IMR-90 (cell line): ENCODE measurements around the gene WLS. TPM values are rescaled to one million over a fixed set of nuclear protein-coding genes. Genes with fewer than 3 reads are reported as not detected.

ENCODE experiments used
- ATAC-seq: fragments of 200-7000 bp; cut with Tn5 transposase; 2 replicates; pipeline ENCODE4 v1.9.1; 2020; ENCODE audit warnings: low read depth, mild to moderate bottlenecking, moderate library complexity
- BruUV-seq: library from RNA; stranded (reverse); fragments of 400-500 nt; replicated peaks from 2 replicates; lab custom pipeline; 2021; lab: Mats Ljungman, UMichigan
- CTCF ChIA-PET: fragments of 300-600 bp; formaldehyde crosslinking; extraction: SDS; loops from one replicate; lab custom pipeline; 2021; ENCODE audit warnings: antibody characterized with exemption; lab: Yijun Ruan, JAX
- POLR2A ChIA-PET: fragments of 300-600 bp; sonication (Branson Sonifier 250); formaldehyde crosslinking; loops from one replicate; lab custom pipeline; 2022; ENCODE audit warnings: antibody characterized with exemption; ENCODE audit not compliant: unreplicated experiment; lab: Charles Lee
- DNase-seq: peaks from one replicate; pipeline ENCODE4 v3.0.0; 2013
- H2AFZ ChIP-seq: replicated peaks from 2 replicates; pipeline ENCODE3; 2013; ENCODE audit warnings: low read length, mild to moderate bottlenecking; ENCODE audit not compliant: poor library complexity
- H2AK5ac ChIP-seq: 2 replicates; pipeline ENCODE4 v1.6.1; 2013; ENCODE audit warnings: low read depth, low read length, inconsistent platforms
- H2AK9ac ChIP-seq: replicated peaks from 2 replicates; pipeline ENCODE3; 2013; ENCODE audit warnings: mild to moderate bottlenecking, low read depth, low read length, moderate library complexity; ENCODE audit not compliant: poor library complexity
- H2BK120ac ChIP-seq: 2 replicates; pipeline ENCODE4 v1.6.1; 2013; ENCODE audit warnings: low read depth, low read length, inconsistent platforms
- H2BK15ac ChIP-seq: 3 replicates; pipeline ENCODE4 v1.6.1; 2013; ENCODE audit warnings: low read depth, low read length, inconsistent platforms
- H2BK20ac ChIP-seq: 2 replicates; pipeline ENCODE4 v1.6.1; 2013; ENCODE audit warnings: low read depth, mild to moderate bottlenecking, inconsistent platforms, low read length, moderate library complexity
- H2BK5ac ChIP-seq: 2 replicates; pipeline ENCODE4 v1.6.1; 2013; ENCODE audit warnings: mild to moderate bottlenecking, low read depth, low read length, inconsistent platforms; ENCODE audit not compliant: poor library complexity, severe bottlenecking
- H3K14ac ChIP-seq: replicated peaks from 2 replicates; pipeline ENCODE4 v1.6.1; 2013; ENCODE audit warnings: low read depth, low read length, inconsistent platforms
- H3K18ac ChIP-seq: 2 replicates; pipeline ENCODE4 v1.6.1; 2013; ENCODE audit warnings: low read depth, low read length, control low read depth
- H3K23ac ChIP-seq: 2 replicates; pipeline ENCODE4 v1.6.1; 2013; ENCODE audit warnings: low read depth, low read length, inconsistent platforms
- H3K27ac ChIP-seq: 2 replicates; pipeline ENCODE4 v1.5.1; 2013; ENCODE audit warnings: mild to moderate bottlenecking, control low read depth, low read length; ENCODE audit not compliant: insufficient read depth
- H3K27me3 ChIP-seq: 2 replicates; pipeline ENCODE4 v1.6.1; 2013; ENCODE audit warnings: low read length; ENCODE audit not compliant: control insufficient read depth, insufficient read depth
- H3K36me3 ChIP-seq: 2 replicates; pipeline ENCODE4 v1.6.1; 2013; ENCODE audit warnings: low read length, mixed read lengths; ENCODE audit not compliant: control insufficient read depth, insufficient read depth
- H3K4ac ChIP-seq: 2 replicates; pipeline ENCODE4 v1.6.1; 2013; ENCODE audit warnings: low read depth, low read length, inconsistent platforms
- H3K4me1 ChIP-seq: 2 replicates; pipeline ENCODE4 v1.6.1; 2013; ENCODE audit warnings: low read length, mixed read lengths; ENCODE audit not compliant: control insufficient read depth, insufficient read depth
- H3K4me2 ChIP-seq: 2 replicates; pipeline ENCODE4 v1.6.1; 2013; ENCODE audit warnings: low read depth, mild to moderate bottlenecking, control low read depth, low read length, moderate library complexity
- H3K4me3 ChIP-seq: 2 replicates; pipeline ENCODE4 v1.5.1; 2013; ENCODE audit warnings: low read depth, mild to moderate bottlenecking, control low read depth, low read length, moderate library complexity; ENCODE audit not compliant: insufficient read depth
- H3K56ac ChIP-seq: 2 replicates; pipeline ENCODE4 v1.6.1; 2013; ENCODE audit warnings: low read length, inconsistent platforms; ENCODE audit not compliant: insufficient read depth; ENCODE audit errors: extremely low read depth
- H3K79me1 ChIP-seq, 2 experiments: 2 replicates each; pipeline ENCODE4 v1.6.1; 2013; ENCODE audit warnings: low read length in 2 of 2, inconsistent platforms in 1 of 2, low read depth in 1 of 2
- H3K9ac ChIP-seq: 2 replicates; pipeline ENCODE4 v1.6.1; 2013; ENCODE audit warnings: low read depth, low read length, control low read depth
- H3K9me1 ChIP-seq: 2 replicates; pipeline ENCODE4 v1.6.1; 2013; ENCODE audit warnings: low read length, inconsistent platforms; ENCODE audit not compliant: insufficient read depth
- H3K9me3 ChIP-seq: 2 replicates; pipeline ENCODE4 v1.6.1; 2013; ENCODE audit warnings: low read length; ENCODE audit not compliant: control insufficient read depth, insufficient read depth
- H4K20me1 ChIP-seq: 2 replicates; pipeline ENCODE4 v1.6.1; 2013; ENCODE audit warnings: low read length, inconsistent platforms; ENCODE audit not compliant: insufficient read depth
- H4K5ac ChIP-seq: 2 replicates; pipeline ENCODE4 v1.6.1; 2013; ENCODE audit warnings: mild to moderate bottlenecking, low read depth, low read length, control low read depth
- H4K8ac ChIP-seq, 2 experiments: 2 replicates each; pipeline ENCODE4 v1.6.1; 2013; ENCODE audit warnings: low read depth in 2 of 2, low read length in 2 of 2, control low read depth in 1 of 2, inconsistent platforms in 1 of 2
- H4K91ac ChIP-seq: 2 replicates; pipeline ENCODE4 v1.6.1; 2013; ENCODE audit warnings: low read depth, low read length, inconsistent platforms; ENCODE audit not compliant: insufficient read depth
- BHLHE40 ChIP-seq: fragments of 150-350 bp; IDR thresholded peaks from 2 replicates; pipeline ENCODE4 v1.6.1; 2016; ENCODE audit warnings: mild to moderate bottlenecking, low read depth, low read length
- CEBPB ChIP-seq: IDR thresholded peaks from 2 replicates; pipeline ENCODE4 v1.6.1; 2012; ENCODE audit warnings: low read depth, low read length, improper control_type of control experiment
- CHD1 ChIP-seq: IDR thresholded peaks from 2 replicates; pipeline ENCODE4 v1.6.1; 2012; ENCODE audit warnings: low read depth, low read length, improper control_type of control experiment
- ELK1 ChIP-seq: fragments of 150-350 bp; IDR thresholded peaks from 2 replicates; pipeline ENCODE4 v1.6.1; 2016; ENCODE audit warnings: low read depth, mild to moderate bottlenecking, low read length, moderate library complexity, borderline replicate concordance
- FOS ChIP-seq: fragments of 150-350 bp; IDR thresholded peaks from 2 replicates; pipeline ENCODE4 v1.6.1; 2016; ENCODE audit warnings: low read depth, low read length
- MAFK ChIP-seq: IDR thresholded peaks from 2 replicates; pipeline ENCODE4 v1.6.1; 2012; ENCODE audit warnings: low read depth, low read length, improper control_type of control experiment
- MAZ ChIP-seq: IDR thresholded peaks from 2 replicates; pipeline ENCODE4 v1.6.1; 2012; ENCODE audit warnings: low read depth, mild to moderate bottlenecking, low read length, improper control_type of control experiment, moderate library complexity, borderline replicate concordance
- MXI1 ChIP-seq: IDR thresholded peaks from 2 replicates; pipeline ENCODE4 v1.6.1; 2012; ENCODE audit warnings: low read depth, mild to moderate bottlenecking, low read length, moderate library complexity, borderline replicate concordance
- NFE2L2 ChIP-seq: fragments of 150-350 bp; IDR thresholded peaks from 2 replicates; pipeline ENCODE4 v1.6.1; 2016; ENCODE audit warnings: low read depth, mild to moderate bottlenecking, low read length
- POLR2A ChIP-seq: IDR thresholded peaks from 2 replicates; pipeline ENCODE4 v1.6.1; 2012; ENCODE audit warnings: mild to moderate bottlenecking, low read depth, low read length
- RAD21 ChIP-seq: IDR thresholded peaks from 2 replicates; pipeline ENCODE4 v1.6.1; 2012; ENCODE audit warnings: low read length, improper control_type of control experiment
- RCOR1 ChIP-seq: IDR thresholded peaks from 2 replicates; pipeline ENCODE4 v1.6.1; 2012; ENCODE audit warnings: mild to moderate bottlenecking, low read length, improper control_type of control experiment; ENCODE audit not compliant: insufficient replicate concordance
- RFX5 ChIP-seq: IDR thresholded peaks from 2 replicates; pipeline ENCODE4 v1.8.0; 2012; ENCODE audit warnings: low read depth, mild to moderate bottlenecking, low read length, moderate library complexity
- SMC3 ChIP-seq: fragments of 150-350 bp; IDR thresholded peaks from 2 replicates; pipeline ENCODE4 v1.6.1; 2016; ENCODE audit warnings: low read depth, mild to moderate bottlenecking, antibody characterized with exemption, low read length, moderate library complexity
- WGBS, 2 experiments: methylation state at CpG; one replicate each; pipeline versions ENCODE4 v1.1.5 to v1.1.7; 2013; ENCODE audit warnings: missing lambda C conversion rate in 2 of 2; ENCODE audit not compliant: insufficient read length in 1 of 2; ENCODE audit errors: extremely low coverage in 2 of 2; 5-methylcytosine and 5-hydroxymethylcytosine counted together
- dilution Hi-C: fragments of 300-500 bp; cut with HindIII; formaldehyde crosslinking; loops from one replicate; pipeline ENCODE4 v1.14.3; 2018; ENCODE audit warnings: low sequenced_read_pairs; ENCODE audit not compliant: unreplicated experiment
- in situ Hi-C: fragments of 300-500 bp; cut with MboI; formaldehyde crosslinking; loops from 3 replicates; pipeline ENCODE4 v1.14.3; 2019; ENCODE audit warnings: low sequenced_read_pairs, inconsistent platforms, mixed read lengths
- intact Hi-C: fragments of 100-400 bp; cut with micrococcal nuclease; formaldehyde crosslinking; loops from 2 replicates; pipeline ENCODE4 v1.10.0; 2022
- polyA plus RNA-seq, 3 experiments: library from polyadenylated mRNA; depleted of rRNA; stranded (reverse); fragments of >200 nt; gene quantifications; 2 replicates each; pipeline ENCODE4 v1.2.3, GENCODE V29; 2012; ENCODE audit warnings: low replicate concordance in 1 of 3
- total RNA-seq: library from RNA; depleted of rRNA; stranded (reverse); fragments of >200 nt; gene quantifications from 2 replicates; pipeline ENCODE4 v1.2.3, GENCODE V29; 2012
- TF ChIP-seq, protein P1 (sequence below): conservative IDR thresholded peaks from 2 replicates; pipeline ENCODE4 v1.5.1; 2012; ENCODE audit warnings: mild to moderate bottlenecking, low read depth, low read length, improper control_type of control experiment
- TF ChIP-seq, protein P2 (sequence below): fragments of 150-350 bp; IDR thresholded peaks from 2 replicates; pipeline ENCODE4 v1.6.1; 2017; ENCODE audit warnings: mild to moderate bottlenecking, antibody characterized with exemption, low read length, low read depth

The WLS gene
- total and polyA plus RNA-seq, 2 of the 4 experiments (the other 2 are of a cell fraction), result 152 to 157 TPM

DNA sequence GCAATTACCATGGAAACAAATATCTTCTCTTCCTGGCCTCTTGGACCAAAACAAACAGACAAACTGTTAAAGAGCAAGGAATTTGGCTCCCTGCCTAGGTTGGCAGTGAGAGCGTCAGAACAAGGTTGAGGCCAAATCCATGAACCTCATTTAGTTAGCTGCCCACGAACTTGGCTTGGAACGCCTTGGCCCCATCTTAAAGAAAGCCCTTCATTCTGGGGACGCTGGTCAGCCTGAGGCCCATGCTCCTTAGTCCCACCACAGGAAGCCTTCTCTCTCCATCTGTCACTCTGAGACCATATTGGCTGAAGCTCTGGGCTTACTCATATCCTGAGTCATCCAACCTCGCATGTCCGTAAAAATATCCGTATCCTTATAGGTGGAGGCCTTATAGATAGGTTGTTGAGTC is 119.5 kb downstream of the WLS start:
- Histone ChIP-seq H2BK120ac (peak overlapping the region; percentile 51), H3K79me1 (no peaks in the 10 kb centered on the region), H3K4me3 (no peak overlapping the region), H3K56ac (no peak overlapping the region), H4K20me1 (no peaks in the 10 kb centered on the region; the same call in 1 of the 2 replicates), H3K14ac (no peak overlapping the region), H3K27ac (peak overlapping the region; percentile 11; the same call in 1 of the 2 replicates), H2BK20ac (peak overlapping the region; percentile 84; the same call in 1 of the 2 replicates), H3K4me1 (peaks cover 13% of the 10 kb centered on the region), H2AFZ (peak overlapping the region; percentile 24), H4K5ac (no peak overlapping the region), H4K91ac (no peak overlapping the region), H3K4me2 (no peak overlapping the region), H3K4ac (peak overlapping the region; percentile 30; the same call in 1 of the 2 replicates), H3K9me1 (peaks cover 16% of the 10 kb centered on the region), H2AK9ac (peak overlapping the region; percentile 18), H3K18ac (no peak overlapping the region), H2BK15ac (peak overlapping the region; percentile 17; the same call in 1 of the 3 replicates), H3K27me3 (no peaks in the 10 kb centered on the region), H3K36me3 (peaks cover 2% of the 10 kb centered on the region), H3K23ac (0 out of 2 replicates have a peak overlapping the region, but pooled peaks have one; percentile 14), H2BK5ac (no peak overlapping the region), H4K8ac (peak overlapping the region in 1 of 2 experiments; percentile 4; a peak in 1 of 4 replicates), H2AK5ac (peak overlapping the region; percentile 73; the same call in 1 of the 2 replicates), H3K9ac (no peak overlapping the region), H3K9me3 (no peaks in the 10 kb centered on the region)
- ChIA-PET POLR2A (interaction anchor here (0.6 kb wide), 1 partner anchor 347 kb away, joined by 4 read pairs; no protein-coding TSS in a partner anchor), CTCF (no interaction called here)
- in situ Hi-C loops (loop anchor here (25.0 kb wide), 1 partner anchor 1624 kb away; no protein-coding TSS in a partner anchor), intact Hi-C loops (loop anchor here (1.0 to 5.0 kb wide), 3 partner anchors 260 to 426 kb away; partner anchors contain the start of gene GADD45A), dilution Hi-C loops (no loop called here)
- TF ChIP-seq, protein P1, sequence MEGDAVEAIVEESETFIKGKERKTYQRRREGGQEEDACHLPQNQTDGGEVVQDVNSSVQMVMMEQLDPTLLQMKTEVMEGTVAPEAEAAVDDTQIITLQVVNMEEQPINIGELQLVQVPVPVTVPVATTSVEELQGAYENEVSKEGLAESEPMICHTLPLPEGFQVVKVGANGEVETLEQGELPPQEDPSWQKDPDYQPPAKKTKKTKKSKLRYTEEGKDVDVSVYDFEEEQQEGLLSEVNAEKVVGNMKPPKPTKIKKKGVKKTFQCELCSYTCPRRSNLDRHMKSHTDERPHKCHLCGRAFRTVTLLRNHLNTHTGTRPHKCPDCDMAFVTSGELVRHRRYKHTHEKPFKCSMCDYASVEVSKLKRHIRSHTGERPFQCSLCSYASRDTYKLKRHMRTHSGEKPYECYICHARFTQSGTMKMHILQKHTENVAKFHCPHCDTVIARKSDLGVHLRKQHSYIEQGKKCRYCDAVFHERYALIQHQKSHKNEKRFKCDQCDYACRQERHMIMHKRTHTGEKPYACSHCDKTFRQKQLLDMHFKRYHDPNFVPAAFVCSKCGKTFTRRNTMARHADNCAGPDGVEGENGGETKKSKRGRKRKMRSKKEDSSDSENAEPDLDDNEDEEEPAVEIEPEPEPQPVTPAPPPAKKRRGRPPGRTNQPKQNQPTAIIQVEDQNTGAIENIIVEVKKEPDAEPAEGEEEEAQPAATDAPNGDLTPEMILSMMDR, result no peak
- TF ChIP-seq MAZ (no peak), POLR2A (no peak), NFE2L2 (no peak), MXI1 (no peak), RAD21 (no peak), ELK1 (no peak), SMC3 (no peak), FOS (peak; percentile 79), RFX5 (no peak), CHD1 (no peak), RCOR1 (no peak), MAFK (no peak), CEBPB (no peak), BHLHE40 (peak; percentile 31)
- TF ChIP-seq, protein P2, sequence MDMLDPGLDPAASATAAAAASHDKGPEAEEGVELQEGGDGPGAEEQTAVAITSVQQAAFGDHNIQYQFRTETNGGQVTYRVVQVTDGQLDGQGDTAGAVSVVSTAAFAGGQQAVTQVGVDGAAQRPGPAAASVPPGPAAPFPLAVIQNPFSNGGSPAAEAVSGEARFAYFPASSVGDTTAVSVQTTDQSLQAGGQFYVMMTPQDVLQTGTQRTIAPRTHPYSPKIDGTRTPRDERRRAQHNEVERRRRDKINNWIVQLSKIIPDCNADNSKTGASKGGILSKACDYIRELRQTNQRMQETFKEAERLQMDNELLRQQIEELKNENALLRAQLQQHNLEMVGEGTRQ, result no peak
- peak; percentile 60 for ATAC-seq
- WGBS, 2 experiments, result no CpG with 5 or more reads among the region's 7 CpGs
- no TSS peak for BruUV-seq
- peak; percentile 93 for DNase-seq
